Panc1 (cell line): ENCODE results near the gene CDH23.

Source experiments
- CTCF ChIP-seq: fragments of 450-650 bp; IDR thresholded peaks from 2 replicates; pipeline ENCODE4 v1.5.1; 2017; ENCODE audit warnings: mild to moderate bottlenecking
- POLR2AphosphoS5 ChIP-seq: IDR thresholded peaks from 2 replicates; pipeline ENCODE4 v1.6.1; 2012; ENCODE audit warnings: mild to moderate bottlenecking, low read depth, low read length, moderate library complexity
- REST ChIP-seq, 2 experiments: IDR thresholded peaks; 2 replicates each; pipeline ENCODE4 v1.6.1; 2011 to 2012; ENCODE audit warnings: low read depth in 2 of 2, control low read depth in 1 of 2, low read length in 1 of 2, mild to moderate bottlenecking in 1 of 2, moderate library complexity in 1 of 2; ENCODE audit not compliant: insufficient read depth in 1 of 2
- SIN3A ChIP-seq: IDR thresholded peaks from 2 replicates; pipeline ENCODE4 v1.6.1; 2012; ENCODE audit warnings: low read depth, mild to moderate bottlenecking, low read length, moderate library complexity, borderline replicate concordance; ENCODE audit not compliant: insufficient read depth
- TCF7L2 ChIP-seq: IDR thresholded peaks from 2 replicates; pipeline ENCODE4 v1.6.1; 2011; ENCODE audit warnings: mild to moderate bottlenecking, low read depth, low read length, inconsistent platforms

- TF ChIP-seq CTCF = no peak
- no peak for TF ChIP-seq POLR2AphosphoS5
- no peak for TF ChIP-seq REST (IDR thresholded peaks at IDR 0.05; ENCODE audit: insufficient read depth in 1 of 2, low read depth in 2 of 2, low read length in 1 of 2)
- TF ChIP-seq SIN3A = no peak
- no peak for TF ChIP-seq TCF7L2
These were observed 404.6 kb downstream of the CDH23 start for GRCh38 chr10:71801361-71801760.
